GM19468 (cell line): ENCODE results near the gene RAB5B.

ENCODE experiments used
- ATAC-seq: cut with Tn5 transposase; IDR thresholded peaks from one replicate; pipeline ENCODE4 v1.9.1; 2021; ENCODE audit warnings: mild to moderate bottlenecking, moderate library complexity, moderate number of reproducible peaks; ENCODE audit not compliant: unreplicated experiment; ENCODE audit errors: extremely low read depth

Gene RAB5B

GRCh38 chr12:56042843-56043242, 69.0 kb downstream of the RAB5B start:
- no peak for ATAC-seq
